HG03095 (cell line): ENCODE data around the gene CPSF7.
"Not testable (repeated sequence)": the region's sequence is repeated elsewhere in the genome, so short reads cannot be mapped to it uniquely, and the experiment has no call there.

ENCODE experiments used
- ATAC-seq: cut with Tn5 transposase; IDR thresholded peaks from one replicate; pipeline ENCODE4 v1.9.1; 2021; ENCODE audit warnings: moderate library complexity; ENCODE audit not compliant: unreplicated experiment

CPSF7 gene

GRCh38 chr11:61384271-61385242 lies 45.2 kb downstream of the CPSF7 start:
- ATAC-seq, result no peak

- ATAC-seq, result not testable (repeated sequence)
Observed at GRCh38 chr11:61383859-61384258, 45.9 kb downstream of the CPSF7 start.

GRCh38 chr11:61380884-61381283 lies 48.9 kb downstream of the CPSF7 start:
- no peak for ATAC-seq

- ATAC-seq, result no peak
Observed at GRCh38 chr11:61378713-61379313, 51.0 kb downstream of the CPSF7 start.

GRCh38 chr11:61377461-61378160 lies 52.2 kb downstream of the CPSF7 start:
- ATAC-seq, result no peak

GRCh38 chr11:61375761-61376108 lies 54.0 kb downstream of the CPSF7 start:
- ATAC-seq, result no peak

GRCh38 chr11:61372659-61373420 lies 56.9 kb downstream of the CPSF7 start:
- ATAC-seq, result no peak

- ATAC-seq, result no peak
Observed at GRCh38 chr11:61370349-61371005, 59.3 kb downstream of the CPSF7 start.

GRCh38 chr11:61369372-61370348 lies 60.1 kb downstream of the CPSF7 start:
- ATAC-seq, result no peak

GRCh38 chr11:61368646-61369045 lies 61.1 kb downstream of the CPSF7 start:
- no peak for ATAC-seq

GRCh38 chr11:61367406-61367805 lies 62.4 kb downstream of the CPSF7 start:
- ATAC-seq, result no peak

GRCh38 chr11:61364012-61364675 lies 65.6 kb downstream of the CPSF7 start:
- no peak for ATAC-seq

- ATAC-seq, result no peak
Observed at GRCh38 chr11:61362542-61362875, 67.3 kb downstream of the CPSF7 start.

GRCh38 chr11:61361741-61362541 lies 67.8 kb downstream of the CPSF7 start, which contains the start of the genes CYB561A3 and TMEM138:
Gene CYB561A3 (minus strand): TSS chr11:61361882. CDS start chr11:61356713, 5,169 bp downstream.
Gene TMEM138 (plus strand): TSS chr11:61362374. CDS start chr11:61364391, 2,017 bp downstream.
- peak; percentile 78 for ATAC-seq

GRCh38 chr11:61361237-61361740 lies 68.5 kb downstream of the CPSF7 start:
- ATAC-seq, result no peak

- ATAC-seq, result no peak
Observed at GRCh38 chr11:61359516-61359915, 70.3 kb downstream of the CPSF7 start.

GRCh38 chr11:61358566-61358965 lies 71.2 kb downstream of the CPSF7 start:
- no peak for ATAC-seq

GRCh38 chr11:61357894-61358239 lies 71.9 kb downstream of the CPSF7 start:
- ATAC-seq, result no peak
